Measurements from ENCODE around the gene PLA2G2F.

The PLA2G2F gene

DNA sequence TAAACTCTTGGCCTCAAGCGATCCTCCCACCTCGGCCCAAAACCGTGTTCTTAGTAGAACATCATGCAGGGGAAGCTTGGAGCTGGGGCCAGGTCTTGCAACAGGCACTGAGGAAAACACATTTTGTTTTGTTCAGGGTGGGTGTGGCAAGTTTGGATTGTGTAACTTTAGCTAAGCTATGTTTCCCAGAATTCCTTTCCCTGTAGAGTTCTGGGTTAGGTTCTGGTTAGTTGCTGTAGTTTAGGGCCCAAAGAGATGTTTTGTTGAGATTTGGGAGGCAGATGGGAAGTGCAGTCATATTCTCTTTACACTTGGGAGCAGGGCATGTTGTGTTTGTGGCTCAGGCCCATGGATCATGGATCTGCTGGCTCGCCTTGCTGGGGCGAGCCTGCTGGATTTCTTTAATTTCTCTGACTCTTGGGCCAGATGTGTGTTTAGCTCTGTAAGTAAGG, 45.2 kb upstream of the PLA2G2F start:
- H3K27me3 ChIP-seq (ENCODE audit: insufficient read depth, low read depth, severe bottlenecking), result peaks cover 4% of the 10 kb centered on the region
- TF ChIP-seq, protein P1, sequence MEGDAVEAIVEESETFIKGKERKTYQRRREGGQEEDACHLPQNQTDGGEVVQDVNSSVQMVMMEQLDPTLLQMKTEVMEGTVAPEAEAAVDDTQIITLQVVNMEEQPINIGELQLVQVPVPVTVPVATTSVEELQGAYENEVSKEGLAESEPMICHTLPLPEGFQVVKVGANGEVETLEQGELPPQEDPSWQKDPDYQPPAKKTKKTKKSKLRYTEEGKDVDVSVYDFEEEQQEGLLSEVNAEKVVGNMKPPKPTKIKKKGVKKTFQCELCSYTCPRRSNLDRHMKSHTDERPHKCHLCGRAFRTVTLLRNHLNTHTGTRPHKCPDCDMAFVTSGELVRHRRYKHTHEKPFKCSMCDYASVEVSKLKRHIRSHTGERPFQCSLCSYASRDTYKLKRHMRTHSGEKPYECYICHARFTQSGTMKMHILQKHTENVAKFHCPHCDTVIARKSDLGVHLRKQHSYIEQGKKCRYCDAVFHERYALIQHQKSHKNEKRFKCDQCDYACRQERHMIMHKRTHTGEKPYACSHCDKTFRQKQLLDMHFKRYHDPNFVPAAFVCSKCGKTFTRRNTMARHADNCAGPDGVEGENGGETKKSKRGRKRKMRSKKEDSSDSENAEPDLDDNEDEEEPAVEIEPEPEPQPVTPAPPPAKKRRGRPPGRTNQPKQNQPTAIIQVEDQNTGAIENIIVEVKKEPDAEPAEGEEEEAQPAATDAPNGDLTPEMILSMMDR (IDR thresholded peaks at IDR 0.05; ENCODE audit: low read depth, low read length), result no peak
- no peaks in the 10 kb centered on the region for H3K36me3 ChIP-seq
- no peak for DNase-seq
- no peak overlapping the region for H3K4me3 ChIP-seq (ENCODE audit: low read depth, low read length)
- H3K9me3 ChIP-seq (ENCODE audit: severe bottlenecking), result peaks cover 13% of the 10 kb centered on the region
- no peak overlapping the region for H3K27ac ChIP-seq

DNA sequence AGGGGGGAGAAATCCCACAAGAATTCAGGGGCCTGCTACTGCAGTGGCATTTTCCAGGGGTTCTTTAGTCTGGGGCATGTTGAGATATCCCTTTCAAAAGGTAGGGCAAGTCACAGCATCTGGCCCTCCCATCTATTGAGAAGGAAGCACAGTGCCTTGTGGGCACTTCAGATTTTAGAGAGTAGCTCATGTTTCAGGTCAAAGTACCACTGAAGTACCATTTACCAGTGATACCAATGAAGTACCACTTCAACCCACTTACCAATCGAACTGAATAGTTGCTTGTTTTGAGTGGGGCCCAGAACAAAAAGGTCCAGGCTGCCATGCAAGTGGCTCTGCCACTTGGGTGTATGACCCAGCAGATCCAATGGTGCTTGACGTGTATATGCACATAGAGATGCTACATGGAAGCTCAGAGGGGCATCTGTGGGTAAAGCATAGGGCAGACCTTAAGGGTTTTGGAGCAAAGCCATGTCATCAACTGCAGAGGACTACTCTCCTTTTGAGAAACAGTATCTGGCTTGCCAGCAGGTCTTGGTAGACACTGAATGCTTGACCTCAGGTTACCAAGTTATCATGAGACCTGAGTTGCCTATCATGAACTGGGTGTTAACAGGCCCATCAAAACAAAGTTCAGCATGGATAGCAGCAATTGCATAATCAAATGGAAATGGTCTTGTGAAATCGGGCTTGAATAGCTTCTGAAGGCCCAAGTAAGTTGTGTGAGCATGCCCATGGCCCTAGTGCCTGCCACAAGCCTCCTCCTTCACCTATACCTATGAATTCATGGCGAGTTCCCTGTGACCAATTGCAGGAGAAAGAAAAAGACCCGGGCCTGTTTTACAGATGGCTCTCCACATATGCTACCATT, 43.3 kb upstream of the PLA2G2F start:
- Histone ChIP-seq H3K4me3 (ENCODE audit: low read depth, low read length) (no peak overlapping the region), H3K27ac (no peak overlapping the region), H3K27me3 (ENCODE audit: insufficient read depth, low read depth, severe bottlenecking) (peaks cover 4% of the 10 kb centered on the region), H3K9me3 (ENCODE audit: severe bottlenecking) (peaks cover 13% of the 10 kb centered on the region), H3K36me3 (no peaks in the 10 kb centered on the region)
- no peak for DNase-seq
- TF ChIP-seq, protein P1 (IDR thresholded peaks at IDR 0.05; ENCODE audit: low read depth, low read length), result no peak

DNA sequence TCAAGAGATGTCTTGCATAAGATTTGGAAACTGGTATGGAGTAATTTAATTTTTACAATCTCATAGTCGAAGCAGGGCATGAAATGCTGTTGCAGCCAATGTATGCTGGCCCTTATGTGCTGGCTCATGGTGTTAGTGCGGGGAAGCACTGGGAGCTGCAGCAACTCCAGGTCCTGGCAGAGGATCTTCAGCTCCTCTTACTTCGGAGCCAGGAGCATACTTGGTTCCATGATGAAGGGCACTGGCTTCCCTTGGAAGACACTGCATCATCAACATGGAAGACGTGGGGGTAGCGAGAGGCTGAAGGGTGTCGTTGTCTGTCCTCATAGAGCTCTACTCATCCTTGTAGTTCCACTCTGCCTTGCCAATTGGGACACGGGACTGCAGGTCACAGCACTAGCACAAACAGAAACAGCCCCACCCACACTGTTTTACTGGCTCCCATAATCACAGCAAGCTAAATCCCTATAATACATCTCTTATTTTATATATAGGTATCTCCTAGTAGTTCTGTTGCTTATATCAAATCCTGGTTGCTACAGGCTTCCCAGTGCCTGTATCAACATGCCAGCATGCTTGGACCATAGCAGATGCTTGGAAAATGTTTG, 42.2 kb upstream of the PLA2G2F start:
- H3K27me3 ChIP-seq (ENCODE audit: insufficient read depth, low read depth, severe bottlenecking), result peaks cover 4% of the 10 kb centered on the region
- no peak overlapping the region for H3K4me3 ChIP-seq (ENCODE audit: low read depth, low read length)
- H3K36me3 ChIP-seq, result no peaks in the 10 kb centered on the region
- H3K27ac ChIP-seq, result no peak overlapping the region
- peaks cover 13% of the 10 kb centered on the region for H3K9me3 ChIP-seq (ENCODE audit: severe bottlenecking)
- DNase-seq, result no peak
- TF ChIP-seq, protein P1 (IDR thresholded peaks at IDR 0.05; ENCODE audit: low read depth, low read length), result no peak

DNA sequence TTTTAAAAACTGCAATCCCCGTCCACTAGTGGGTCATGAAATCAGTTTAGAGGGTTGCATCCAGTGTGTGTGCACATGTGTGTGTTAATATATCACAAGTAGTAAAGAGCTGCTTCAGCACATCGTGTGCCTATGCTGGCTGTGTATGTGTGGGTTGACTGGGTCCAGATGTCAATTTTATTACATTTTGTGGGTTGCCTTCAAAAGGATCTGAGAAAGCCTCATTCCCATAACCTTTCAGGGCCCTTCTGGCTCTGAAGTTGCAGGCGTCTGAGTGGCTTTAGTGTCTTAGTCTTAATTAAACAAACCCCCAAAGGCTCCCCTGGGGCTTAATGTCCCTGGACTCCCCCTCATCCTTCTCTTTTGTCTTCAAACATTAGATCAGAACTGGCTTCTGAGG, 39.6 kb upstream of the PLA2G2F start:
- no peak for DNase-seq
- H3K27me3 ChIP-seq (ENCODE audit: insufficient read depth, low read depth, severe bottlenecking), result no peaks in the 10 kb centered on the region
- peaks cover 13% of the 10 kb centered on the region for H3K9me3 ChIP-seq (ENCODE audit: severe bottlenecking)
- H3K36me3 ChIP-seq, result no peaks in the 10 kb centered on the region
- H3K27ac ChIP-seq, result no peak overlapping the region
- H3K4me3 ChIP-seq (ENCODE audit: low read depth, low read length), result no peak overlapping the region
- TF ChIP-seq, protein P1 (IDR thresholded peaks at IDR 0.05; ENCODE audit: low read depth, low read length), result no peak

DNA sequence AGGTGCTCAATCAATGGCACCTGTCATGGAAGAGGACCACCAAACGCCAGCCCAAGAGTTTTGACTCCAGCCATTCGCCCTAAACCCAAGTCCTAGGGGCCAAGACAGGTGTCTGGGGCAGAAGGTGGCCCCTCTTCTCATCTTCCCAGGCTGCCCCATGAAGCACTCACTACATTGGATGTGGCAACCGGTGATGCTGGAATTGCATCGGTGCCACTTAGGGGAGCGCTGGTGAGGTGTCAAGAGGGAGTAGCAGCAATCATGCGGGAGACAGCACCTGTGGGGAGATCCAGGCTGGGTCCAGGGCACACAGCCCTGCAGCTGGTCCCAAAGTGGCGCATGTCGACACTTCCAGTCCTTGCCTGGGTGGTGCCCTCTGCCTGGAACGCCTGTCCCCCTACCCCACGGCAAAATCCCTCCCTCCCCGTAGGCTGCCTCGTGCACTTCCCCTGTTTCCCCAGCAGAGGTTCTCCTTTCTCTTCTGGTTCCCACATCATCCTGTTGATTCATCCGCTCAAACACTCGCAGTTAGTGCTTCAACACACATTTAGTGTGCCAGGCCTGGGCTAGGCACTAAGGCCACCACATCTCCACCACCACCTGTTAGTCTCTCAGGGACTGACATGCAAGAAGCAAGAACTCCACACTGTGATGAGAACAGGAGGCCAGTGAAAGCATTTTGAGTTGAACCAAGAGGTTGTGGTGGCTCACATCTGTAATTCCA, 38.3 kb upstream of the PLA2G2F start:
- DNase-seq, result peak; percentile 52
- Histone ChIP-seq H3K27me3 (ENCODE audit: insufficient read depth, low read depth, severe bottlenecking) (no peaks in the 10 kb centered on the region), H3K27ac (no peak overlapping the region), H3K4me3 (ENCODE audit: low read depth, low read length) (no peak overlapping the region), H3K9me3 (ENCODE audit: severe bottlenecking) (peaks cover 13% of the 10 kb centered on the region), H3K36me3 (no peaks in the 10 kb centered on the region)
- TF ChIP-seq, protein P1 (IDR thresholded peaks at IDR 0.05; ENCODE audit: low read depth, low read length), result peak; percentile 83

All from WERI-Rb-1 (cell line).